CD4-positive, alpha-beta T cell treated with Interleukin-4 for 4 hours (primary cell): ENCODE measurements around the gene MYF6.
"Not testable (repeated sequence)": the region's sequence is repeated elsewhere in the genome, so short reads cannot be mapped to it uniquely, and the experiment has no call there.

Experiments used
- DNase-seq: peaks from one replicate; pipeline ENCODE4 v3.0.0-alpha.2; 2020

The MYF6 gene

DNA sequence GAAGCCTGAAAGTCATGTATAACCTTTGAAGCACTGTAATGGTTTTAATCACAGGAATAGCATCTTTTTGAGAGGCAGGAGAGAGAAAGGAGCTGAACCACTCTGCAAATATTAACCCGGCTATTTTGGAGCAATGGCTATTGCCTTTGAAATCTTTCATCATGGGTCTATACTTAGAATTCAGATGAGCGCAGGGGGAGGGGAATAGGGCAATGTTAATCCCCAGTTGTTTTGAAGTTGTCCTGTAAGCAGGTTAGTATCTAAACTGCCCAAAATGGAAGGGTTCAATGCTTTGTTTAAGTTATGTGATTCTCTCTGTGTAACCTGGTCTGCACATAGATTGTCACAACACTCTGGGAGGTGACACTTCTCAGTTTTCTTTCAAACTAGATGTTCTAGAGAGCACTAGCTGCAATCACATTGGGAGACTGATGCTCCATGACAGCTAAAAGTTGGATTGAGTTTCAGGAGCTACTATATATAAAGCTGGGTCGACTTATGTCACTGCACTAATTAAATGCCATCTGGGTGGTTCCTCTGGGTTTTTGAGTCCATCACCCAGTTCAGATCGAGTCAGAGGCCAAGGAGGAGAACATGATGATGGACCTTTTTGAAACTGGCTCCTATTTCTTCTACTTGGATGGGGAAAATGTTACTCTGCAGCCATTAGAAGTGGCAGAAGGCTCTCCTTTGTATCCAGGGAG lies at the start of gene MYF6:
Gene MYF6, plus strand, starts transcription at position 509 of the 704 bp plus-strand sequence. Its CDS starts 86 bp downstream, at position 595.
- no peak for DNase-seq

- DNase-seq: no peak
Observed at GRCh38 chr12:80659512-80660063, 47.8 kb upstream of the MYF6 start.

DNA sequence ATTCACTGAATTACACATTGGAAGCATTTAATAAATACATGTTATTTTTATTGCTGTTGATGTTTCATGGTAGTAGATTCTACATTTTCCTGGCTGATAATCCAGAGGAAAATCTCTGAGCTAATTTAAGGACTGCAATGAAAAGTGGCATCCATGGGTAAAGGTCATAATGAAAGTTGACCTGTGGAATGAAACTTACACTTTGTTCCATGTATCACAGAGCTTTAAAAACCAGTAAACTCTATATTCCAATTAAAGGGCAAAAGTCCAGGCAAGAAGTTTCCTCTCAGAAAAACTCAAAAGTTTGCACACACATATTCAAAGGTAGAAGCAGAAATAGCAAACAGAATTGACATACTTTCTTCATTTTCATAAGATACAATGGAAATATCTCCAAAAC lies 44.8 kb upstream of the MYF6 start:
- DNase-seq: no peak

GRCh38 chr12:80670214-80670613 lies 37.2 kb upstream of the MYF6 start:
- no peak for DNase-seq

- not testable (repeated sequence) for DNase-seq
Observed at GRCh38 chr12:80676042-80676636, 31.3 kb upstream of the MYF6 start.

- no peak for DNase-seq
Observed at GRCh38 chr12:80676856-80677255, 30.6 kb upstream of the MYF6 start.

DNA sequence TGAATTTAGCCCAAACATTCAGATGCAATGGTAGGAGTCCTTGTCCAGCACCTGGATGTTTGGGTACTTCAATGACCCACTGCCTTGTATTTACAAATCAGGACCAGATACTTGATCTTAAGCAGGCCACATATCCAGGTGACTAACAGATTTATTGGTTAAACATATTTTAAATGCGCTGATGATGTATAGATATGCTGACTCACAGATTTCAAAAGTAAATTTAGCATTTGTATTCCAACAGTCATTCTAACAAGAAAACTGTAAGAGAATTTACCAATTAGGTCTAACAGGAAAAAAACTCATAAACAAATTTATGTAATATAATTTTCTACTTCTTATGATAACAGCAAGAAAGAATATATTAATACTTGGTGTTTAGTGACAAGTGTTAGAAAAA lies 29.4 kb upstream of the MYF6 start:
- DNase-seq: no peak

GRCh38 chr12:80679346-80680131 lies 27.9 kb upstream of the MYF6 start:
- DNase-seq: no peak

GRCh38 chr12:80681287-80681686 lies 26.1 kb upstream of the MYF6 start:
- no peak for DNase-seq

DNA sequence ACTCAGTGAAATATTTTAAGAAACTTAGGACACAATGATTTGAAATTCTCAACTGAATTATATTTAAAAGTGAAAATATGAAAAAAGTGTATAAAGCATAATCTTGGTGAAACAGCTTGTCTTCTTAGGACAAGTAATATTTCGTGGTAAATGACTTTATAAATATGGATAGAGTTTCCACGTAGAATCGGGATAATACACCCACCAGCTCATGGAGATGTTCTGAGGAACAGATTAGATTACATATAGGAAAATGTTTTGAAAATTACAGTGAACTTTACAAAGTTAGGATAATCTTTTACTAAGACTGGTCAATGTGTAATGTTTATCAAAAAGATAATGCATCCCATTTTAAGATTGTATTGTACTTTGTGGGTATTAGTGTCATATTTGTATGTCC lies 25.6 kb upstream of the MYF6 start:
- DNase-seq: no peak

- no peak for DNase-seq
Observed at GRCh38 chr12:80684077-80684495, 23.3 kb upstream of the MYF6 start.

- no peak for DNase-seq
Observed at GRCh38 chr12:80690090-80690489, 17.3 kb upstream of the MYF6 start.

- DNase-seq: no peak
Observed at GRCh38 chr12:80690513-80690912, 16.9 kb upstream of the MYF6 start.

DNA sequence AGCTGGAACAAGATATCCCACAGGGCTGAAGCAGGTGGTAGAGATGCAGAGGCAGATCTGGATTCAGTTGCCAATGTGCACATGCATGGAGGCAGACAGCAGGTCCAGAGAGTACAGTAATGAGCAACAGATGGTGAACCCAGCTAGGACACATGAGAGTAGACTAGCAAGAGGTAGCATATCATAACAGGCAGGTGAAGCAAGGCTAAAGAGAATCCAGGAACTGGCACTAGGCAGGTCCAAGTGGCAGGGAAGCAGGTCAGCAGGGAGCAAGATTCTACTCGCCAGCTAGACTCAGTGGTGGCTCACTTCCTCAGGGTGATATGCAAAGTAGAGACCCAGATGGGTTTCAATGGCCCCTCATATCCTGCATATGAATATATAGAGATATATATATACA lies 15.3 kb upstream of the MYF6 start:
- no peak for DNase-seq

DNA sequence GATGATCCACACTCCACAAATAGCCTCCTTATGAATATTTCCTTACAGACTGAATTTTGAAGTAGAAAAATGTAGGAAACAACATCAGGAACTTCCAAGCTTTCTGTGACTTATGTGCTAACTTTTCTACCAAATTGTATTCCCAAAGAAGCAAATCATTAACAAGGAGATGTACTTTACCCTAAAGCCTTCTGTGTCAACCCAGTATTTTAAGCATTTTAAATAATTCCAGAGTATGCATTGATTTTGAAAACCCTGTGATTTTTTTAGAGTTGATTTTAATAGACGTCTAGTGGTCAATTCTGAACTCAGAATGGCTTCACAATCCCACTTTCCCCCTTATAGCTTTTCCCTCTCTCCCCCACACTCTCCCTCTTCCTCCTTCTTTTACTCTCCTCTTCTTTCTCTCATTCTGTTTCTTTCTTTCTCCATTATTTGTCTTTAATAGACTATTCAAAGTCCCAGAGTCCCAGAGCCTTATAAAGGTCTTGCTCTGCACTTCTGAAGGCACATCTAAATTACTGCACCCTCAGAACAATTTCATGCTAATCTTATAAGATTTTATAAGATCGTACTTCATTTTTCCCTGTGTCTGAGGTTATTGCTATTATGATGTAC lies 10.1 kb upstream of the MYF6 start:
- no peak for DNase-seq

- no peak for DNase-seq
Observed at GRCh38 chr12:80698256-80698655, 9.2 kb upstream of the MYF6 start.

- DNase-seq: no peak
Observed at GRCh38 chr12:80698847-80699542, 8.4 kb upstream of the MYF6 start.

GRCh38 chr12:80700327-80700726 lies 7.1 kb upstream of the MYF6 start:
- no peak for DNase-seq

GRCh38 chr12:80701388-80701787 lies 6.0 kb upstream of the MYF6 start:
- no peak for DNase-seq

- no peak for DNase-seq
Observed at GRCh38 chr12:80702889-80703805, 4.3 kb upstream of the MYF6 start.

DNA sequence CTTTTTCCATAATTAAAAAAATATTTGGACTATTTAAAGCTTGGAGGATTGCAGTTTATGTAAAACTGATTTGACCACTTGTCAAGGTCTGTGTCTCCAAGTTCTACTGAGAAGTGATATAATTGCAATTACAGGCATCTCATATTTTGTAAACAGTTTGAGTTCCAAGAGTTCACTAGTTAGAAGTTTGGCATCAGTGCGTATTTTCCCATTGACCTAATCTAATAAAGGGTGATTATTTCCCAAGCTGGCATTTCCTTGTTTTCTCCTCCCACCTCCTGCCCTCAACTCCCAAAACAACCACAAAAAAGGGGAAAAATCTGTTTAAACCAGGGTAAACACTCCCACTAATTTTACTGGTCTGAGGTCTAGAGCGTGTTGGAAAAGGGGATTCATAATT lies 3.0 kb upstream of the MYF6 start:
- no peak for DNase-seq
